ENCODE results near the gene IFFO2.

GRCh38 chr1:18978706-18979105 lies 22.2 kb upstream of the IFFO2 start:
- TF ChIP-seq RCOR1 (IDR thresholded peaks at IDR 0.05; ENCODE audit: low read length) (no peak), CTCF (IDR thresholded peaks at IDR 0.05) (no peak), POLR2AphosphoS5 (IDR thresholded peaks at IDR 0.05; ENCODE audit: low read depth, low read length) (no peak), IRF3 (IDR thresholded peaks at IDR 0.05; ENCODE audit: low read depth, low read length) (no peak), USF2 (IDR thresholded peaks at IDR 0.05; ENCODE audit: borderline replicate concordance, low read depth, low read length) (no peak), GABPA (IDR thresholded peaks at IDR 0.05; ENCODE audit: low read depth) (no peak), EZH2phosphoT487 (IDR thresholded peaks at IDR 0.05; ENCODE audit: borderline replicate concordance, low read depth) (no peak), RAD21 (IDR thresholded peaks at IDR 0.05; ENCODE audit: low read length) (no peak), SIN3A (IDR thresholded peaks at IDR 0.05; ENCODE audit: borderline replicate concordance, low read depth, low read length) (no peak), RFX5 (IDR thresholded peaks at IDR 0.05; ENCODE audit: low read length) (no peak)

Data from SK-N-SH (cell line).